GM12891 (cell line): ENCODE results near the gene SENP2.

Experiments
- PAX5 ChIP-seq: IDR thresholded peaks from 2 replicates; pipeline ENCODE4 v1.6.1; 2011; ENCODE audit warnings: low read length, moderate library complexity, mild to moderate bottlenecking; ENCODE audit not compliant: insufficient read depth, severe bottlenecking
- POLR2A ChIP-seq: IDR thresholded peaks from 2 replicates; pipeline ENCODE4 v1.6.1; 2011; ENCODE audit warnings: low read depth, low read length, control low read depth
- POLR2AphosphoS5 ChIP-seq: IDR thresholded peaks from 2 replicates; pipeline ENCODE4 v1.6.1; 2011; ENCODE audit warnings: low read depth, low read length, control low read depth
- POU2F2 ChIP-seq: IDR thresholded peaks from 2 replicates; pipeline ENCODE4 v1.6.1; 2011; ENCODE audit warnings: low read depth, mild to moderate bottlenecking, control low read depth, low read length, moderate library complexity
- SPI1 ChIP-seq: IDR thresholded peaks from 2 replicates; pipeline ENCODE4 v1.6.1; 2011; ENCODE audit warnings: low read depth, low read length, control low read depth
- TAF1 ChIP-seq: IDR thresholded peaks from 2 replicates; pipeline ENCODE4 v1.6.1; 2011; ENCODE audit warnings: low read depth, low read length, control low read depth

DNA sequence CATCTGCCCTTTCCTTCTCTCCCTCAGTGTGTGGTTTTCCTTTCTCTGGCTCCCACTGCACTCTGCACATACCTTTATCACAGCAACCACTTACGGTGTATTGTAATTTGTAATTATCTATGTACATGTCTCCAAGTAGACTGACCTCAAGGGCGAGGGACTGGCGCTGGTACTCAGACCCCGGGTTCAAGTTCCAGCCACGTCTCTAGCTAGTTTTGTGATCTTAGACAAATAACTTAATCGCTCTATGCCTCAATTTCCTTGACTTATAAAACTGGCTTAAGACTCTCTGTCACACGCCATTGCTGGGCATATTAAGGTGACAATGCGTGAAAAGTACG, 607 bp upstream of the SENP2 start:
- no peak for TF ChIP-seq TAF1
- no peak for TF ChIP-seq POLR2AphosphoS5
- no peak for TF ChIP-seq POLR2A
- no peak for TF ChIP-seq SPI1
- TF ChIP-seq PAX5 = no peak
- no peak for TF ChIP-seq POU2F2
